Gastrocnemius medialis (tissue), 4 donors: ENCODE measurements around the gene LRRC53.

Source experiments
- POLR2A ChIP-seq, 2 donors: fragments of 450-650 bp; IDR thresholded peaks; one replicate each; pipeline ENCODE4 v1.6.1; 2017; ENCODE audit warnings: antibody characterized with exemption in 2 of 2, mild to moderate bottlenecking in 2 of 2, moderate library complexity in 2 of 2
- TF ChIP-seq, protein P1 (sequence below), 5 experiments: fragments of 450-650 bp in 3 of 5; fragments of 200-600 bp in 2 of 5; sonication (generic) in 2 of 5; IDR thresholded peaks in 4 of 5; conservative IDR thresholded peaks in 1 of 5; 1 replicate in 4 of 5; 2 replicates in 1 of 5; pipeline ENCODE4 v1.5.1; 2016 to 2019; ENCODE audit warnings: antibody characterized with exemption in 5 of 5, mild to moderate bottlenecking in 3 of 5, moderate library complexity in 3 of 5

DNA sequence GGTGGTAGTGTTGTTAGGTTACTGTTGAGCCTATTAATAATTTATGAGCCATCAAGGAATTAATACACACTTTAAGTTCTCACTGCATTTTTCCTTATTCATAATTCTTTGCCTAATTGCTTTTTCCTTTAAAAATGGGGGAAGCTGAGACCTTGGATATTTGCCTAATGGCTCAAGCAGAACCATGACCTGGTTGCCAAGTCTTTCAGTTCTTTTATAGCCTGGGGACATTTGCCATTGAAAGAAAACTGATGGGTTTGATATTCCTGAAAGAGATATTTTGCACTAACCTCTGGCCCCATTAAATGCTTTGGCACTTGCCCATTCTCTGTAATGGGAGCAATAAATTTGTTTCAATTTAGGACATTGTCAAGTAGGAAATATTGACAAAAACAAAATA is 18.5 kb upstream of the LRRC53 start:
- no peak for TF ChIP-seq POLR2A (IDR thresholded peaks at IDR 0.05)
- TF ChIP-seq, protein P1, sequence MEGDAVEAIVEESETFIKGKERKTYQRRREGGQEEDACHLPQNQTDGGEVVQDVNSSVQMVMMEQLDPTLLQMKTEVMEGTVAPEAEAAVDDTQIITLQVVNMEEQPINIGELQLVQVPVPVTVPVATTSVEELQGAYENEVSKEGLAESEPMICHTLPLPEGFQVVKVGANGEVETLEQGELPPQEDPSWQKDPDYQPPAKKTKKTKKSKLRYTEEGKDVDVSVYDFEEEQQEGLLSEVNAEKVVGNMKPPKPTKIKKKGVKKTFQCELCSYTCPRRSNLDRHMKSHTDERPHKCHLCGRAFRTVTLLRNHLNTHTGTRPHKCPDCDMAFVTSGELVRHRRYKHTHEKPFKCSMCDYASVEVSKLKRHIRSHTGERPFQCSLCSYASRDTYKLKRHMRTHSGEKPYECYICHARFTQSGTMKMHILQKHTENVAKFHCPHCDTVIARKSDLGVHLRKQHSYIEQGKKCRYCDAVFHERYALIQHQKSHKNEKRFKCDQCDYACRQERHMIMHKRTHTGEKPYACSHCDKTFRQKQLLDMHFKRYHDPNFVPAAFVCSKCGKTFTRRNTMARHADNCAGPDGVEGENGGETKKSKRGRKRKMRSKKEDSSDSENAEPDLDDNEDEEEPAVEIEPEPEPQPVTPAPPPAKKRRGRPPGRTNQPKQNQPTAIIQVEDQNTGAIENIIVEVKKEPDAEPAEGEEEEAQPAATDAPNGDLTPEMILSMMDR (IDR thresholded peaks at IDR 0.05 in 4 of 5, conservative IDR thresholded peaks at IDR 0.05 in 1 of 5), result no peak
